A673 (cell line): ENCODE results near the gene TCF7L1.

Source experiments
- CTCF ChIP-seq: fragments of 300-800, 200-600 bp; sonication (generic); conservative IDR thresholded peaks from 2 replicates; pipeline ENCODE4 v1.5.1; 2017; ENCODE audit warnings: low read depth, mild to moderate bottlenecking, antibody characterized with exemption, low read length, moderate library complexity, mixed read lengths
- EZH2 ChIP-seq: fragments of 200-600 bp; sonication (generic); IDR thresholded peaks from 2 replicates; pipeline ENCODE4 v1.6.1; 2017; ENCODE audit warnings: borderline replicate concordance, low read depth, mild to moderate bottlenecking, mixed read lengths, antibody characterized with exemption, low read length; ENCODE audit not compliant: poor library complexity, severe bottlenecking

- TF ChIP-seq CTCF, result no peak
- no peak for TF ChIP-seq EZH2
Observed at GRCh38 chr2:85187069-85187468, 53.9 kb downstream of the TCF7L1 start.
